OCI-LY7 (cell line): ENCODE measurements around the gene EIPR1.

ENCODE experiments used
- CTCF ChIP-seq: fragments of 200-600 bp; sonication (generic); conservative IDR thresholded peaks from 2 replicates; pipeline ENCODE4 v1.5.1; 2014; ENCODE audit warnings: mild to moderate bottlenecking, antibody characterized with exemption, low read length, moderate library complexity, mixed read lengths
- EZH2phosphoT487 ChIP-seq: fragments of 200-600 bp; sonication (generic); IDR thresholded peaks from 2 replicates; pipeline ENCODE4 v1.6.1; 2018; ENCODE audit warnings: low read depth, borderline replicate concordance, mild to moderate bottlenecking, mixed run types, antibody characterized with exemption, low read length, moderate library complexity, mixed read lengths

DNA sequence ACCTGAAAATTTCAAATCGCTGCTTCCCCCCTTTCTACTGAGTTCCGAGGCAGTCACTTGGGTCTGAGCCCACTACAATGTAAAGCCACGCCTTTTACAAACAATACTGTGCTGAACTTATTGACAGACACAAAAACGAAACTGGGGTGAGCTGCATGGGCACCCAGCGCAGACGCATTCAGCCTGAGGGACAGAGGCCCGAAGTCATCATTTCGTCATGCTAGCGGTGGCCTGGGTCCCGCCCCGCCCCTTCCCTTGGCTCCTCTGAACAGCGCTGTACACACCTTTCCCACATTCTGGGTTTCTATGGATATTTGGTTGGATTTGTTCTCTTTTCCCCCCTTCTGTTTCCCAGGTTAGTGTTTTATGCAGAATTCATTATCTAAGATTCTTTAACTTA is 71.7 kb downstream of the EIPR1 start:
- TF ChIP-seq CTCF (no peak), EZH2phosphoT487 (no peak)
